Endothelial cell of umbilical vein (primary cell): ENCODE measurements around the gene COL23A1. TPM values are rescaled to one million over a fixed set of nuclear protein-coding genes. Genes with fewer than 3 reads are reported as not detected.

Experiments
- BruUV-seq: library from RNA; stranded (reverse); fragments of 400-500 nt; replicated peaks from 2 replicates; lab custom pipeline; 2021; lab: Mats Ljungman, UMichigan
- CTCF ChIA-PET: fragments of 300-600, 350-600 bp; sonication (Branson Sonifier 250); formaldehyde crosslinking; loops from one replicate; lab custom pipeline; 2021; ENCODE audit warnings: antibody characterized with exemption, inconsistent platforms; lab: Charles Lee
- POLR2A ChIA-PET: fragments of 300-600, 350-600 bp; sonication (Branson Sonifier 250); formaldehyde crosslinking; loops from one replicate; lab custom pipeline; 2021; ENCODE audit warnings: antibody characterized with exemption, inconsistent platforms; lab: Charles Lee
- DNase-seq: peaks from one replicate; pipeline ENCODE4 v3.0.0-alpha.2; 2011; ENCODE audit warnings: low read depth, low spot score
- FAIRE-seq: peaks from 2 replicates; lab custom pipeline; 2011; peaks lifted over from hg19 to GRCh38; lab: Jason Lieb, UNC
- H2AFZ ChIP-seq: 2 replicates; pipeline ENCODE4 v1.6.0; 2012; ENCODE audit warnings: low read depth, low read length, control low read depth, inconsistent platforms
- H3K27ac ChIP-seq: 2 replicates; pipeline ENCODE4 v1.5.1; 2011; ENCODE audit warnings: low read depth, mild to moderate bottlenecking, control low read depth, low read length, moderate library complexity; ENCODE audit not compliant: insufficient read depth
- H3K27me3 ChIP-seq, 2 experiments: 2 replicates each; pipeline versions ENCODE4 v1.6.0 to v1.6.1; 2011; ENCODE audit warnings: low read length in 2 of 2, mixed read lengths in 1 of 2; ENCODE audit not compliant: control insufficient read depth in 2 of 2, insufficient read depth in 2 of 2
- H3K36me3 ChIP-seq, 2 experiments: 2 replicates in 1 of 2; 3 replicates in 1 of 2; pipeline ENCODE4 v1.5.1; 2011; ENCODE audit warnings: low read length in 2 of 2, mild to moderate bottlenecking in 1 of 2, moderate library complexity in 1 of 2; ENCODE audit not compliant: control insufficient read depth in 2 of 2, insufficient read depth in 2 of 2; ENCODE audit errors: extremely low read depth in 1 of 2
- H3K4me1 ChIP-seq: 3 replicates; pipeline ENCODE4 v1.5.1; 2011; ENCODE audit warnings: mild to moderate bottlenecking, low read length; ENCODE audit not compliant: control insufficient read depth, insufficient read depth; ENCODE audit errors: extremely low read depth
- H3K4me2 ChIP-seq: 2 replicates; pipeline ENCODE4 v1.6.1; 2011; ENCODE audit warnings: low read length, control low read depth, mixed read lengths; ENCODE audit not compliant: insufficient read depth
- H3K4me3 ChIP-seq, 3 experiments: fragments of 200-600 bp in 1 of 3; sonication (generic), shearing (Covaris generic) in 1 of 3; replicated peaks in 1 of 3; 2 replicates each; pipeline ENCODE4 v1.5.1; 2011 to 2016; ENCODE audit warnings: control low read depth in 3 of 3, low read length in 3 of 3, mild to moderate bottlenecking in 2 of 3, inconsistent platforms in 1 of 3, low read depth in 1 of 3, moderate library complexity in 1 of 3; ENCODE audit not compliant: insufficient read depth in 1 of 3
- H3K79me2 ChIP-seq: 2 replicates; pipeline ENCODE4 v1.6.0; 2012; ENCODE audit warnings: low read length, inconsistent platforms; ENCODE audit not compliant: control insufficient read depth, insufficient read depth
- H3K9ac ChIP-seq: replicated peaks from 2 replicates; pipeline ENCODE3; 2011; ENCODE audit warnings: low read length, control low read depth; ENCODE audit not compliant: insufficient read depth; ENCODE audit errors: extremely low read depth
- H3K9me1 ChIP-seq: replicated peaks from 3 replicates; pipeline ENCODE4 v1.6.0; 2011; ENCODE audit warnings: mild to moderate bottlenecking, low read length; ENCODE audit not compliant: control insufficient read depth, insufficient read depth; ENCODE audit errors: extremely low read depth
- H3K9me3 ChIP-seq: replicated peaks from 2 replicates; pipeline ENCODE4 v1.5.1; 2012; ENCODE audit warnings: low read length, inconsistent platforms; ENCODE audit not compliant: control insufficient read depth, insufficient read depth
- H4K20me1 ChIP-seq: replicated peaks from 2 replicates; pipeline ENCODE3; 2011; ENCODE audit warnings: mild to moderate bottlenecking, low read length; ENCODE audit not compliant: control insufficient read depth, insufficient read depth; ENCODE audit errors: extremely low read depth
- EZH2 ChIP-seq: IDR thresholded peaks from 2 replicates; pipeline ENCODE4 v1.6.1; 2012; ENCODE audit warnings: borderline replicate concordance, low read depth, mild to moderate bottlenecking, moderate library complexity, low read length, inconsistent platforms; ENCODE audit not compliant: severe bottlenecking
- FOS ChIP-seq: IDR thresholded peaks from 2 replicates; pipeline ENCODE4 v1.6.1; 2011; ENCODE audit warnings: mild to moderate bottlenecking, low read length, moderate library complexity, borderline replicate concordance; ENCODE audit not compliant: insufficient read depth
- GATA2 ChIP-seq: IDR thresholded peaks from 2 replicates; pipeline ENCODE4 v1.7.0; 2011; ENCODE audit warnings: low read depth, mild to moderate bottlenecking, moderate library complexity, mixed read lengths, low read length; ENCODE audit not compliant: insufficient read length, insufficient read depth
- JUN ChIP-seq: IDR thresholded peaks from 2 replicates; pipeline ENCODE4 v1.6.1; 2011; ENCODE audit warnings: borderline replicate concordance, low read depth; ENCODE audit not compliant: insufficient read length, insufficient read depth
- MYC ChIP-seq: IDR thresholded peaks from one replicate; pipeline ENCODE4 v1.6.1; 2011; ENCODE audit warnings: mild to moderate bottlenecking, low read depth, low read length
- POLR2A ChIP-seq: IDR thresholded peaks from 2 replicates; pipeline ENCODE4 v1.6.1; 2012; ENCODE audit warnings: low read depth, mild to moderate bottlenecking, control low read depth, low read length
- POLR2AphosphoS5 ChIP-seq: IDR thresholded peaks from 2 replicates; pipeline ENCODE4 v1.6.1; 2012; ENCODE audit warnings: low read depth, mild to moderate bottlenecking, control low read depth, low read length, moderate library complexity; ENCODE audit not compliant: insufficient read depth
- dilution Hi-C: fragments of 300-500 bp; cut with MboI; formaldehyde crosslinking; loops from one replicate; pipeline ENCODE4 v1.15.0; 2019; ENCODE audit warnings: low sequenced_read_pairs; ENCODE audit not compliant: extremely low pct_ligation_motif_present
- intact Hi-C: fragments of 100-400 bp; cut with micrococcal nuclease; formaldehyde crosslinking; loops from one replicate; pipeline ENCODE4 v1.10.0; 2022
- polyA plus RNA-seq, 4 experiments: library from polyadenylated mRNA; depleted of rRNA in 3 of 4; stranded (reverse) in 3 of 4; unstranded in 1 of 4; fragments of >200 nt; gene quantifications; 2 replicates each; pipeline versions ENCODE4 v1.2.1 to v1.2.3, GENCODE V29; 2011 to 2012; ENCODE audit warnings: missing spikeins in 1 of 4
- total RNA-seq: library from RNA; stranded (reverse); gene quantifications from 2 replicates; pipeline ENCODE4 v1.2.3, GENCODE V29; 2021
- TF ChIP-seq, protein P1 (sequence below), 2 donors: IDR thresholded peaks; 1 replicate in 1 of 2; 2 replicates in 1 of 2; pipeline ENCODE4 v1.5.1; 2011; ENCODE audit warnings: low read length in 2 of 2, mild to moderate bottlenecking in 2 of 2, moderate library complexity in 2 of 2, control low read depth in 1 of 2, inconsistent platforms in 1 of 2, low read depth in 1 of 2; ENCODE audit not compliant: insufficient read depth in 1 of 2; ENCODE audit errors: extremely low read depth in 1 of 2
- TF ChIP-seq, protein P2 (sequence below): IDR thresholded peaks from 2 replicates; pipeline ENCODE4 v1.6.1; 2011; ENCODE audit not compliant: insufficient read depth, insufficient read length

The COL23A1 gene
- total and polyA plus RNA-seq, 2 donors (not counting 3 experiments of a cell fraction or from before 2014, with no cell fraction given): not detected

DNA sequence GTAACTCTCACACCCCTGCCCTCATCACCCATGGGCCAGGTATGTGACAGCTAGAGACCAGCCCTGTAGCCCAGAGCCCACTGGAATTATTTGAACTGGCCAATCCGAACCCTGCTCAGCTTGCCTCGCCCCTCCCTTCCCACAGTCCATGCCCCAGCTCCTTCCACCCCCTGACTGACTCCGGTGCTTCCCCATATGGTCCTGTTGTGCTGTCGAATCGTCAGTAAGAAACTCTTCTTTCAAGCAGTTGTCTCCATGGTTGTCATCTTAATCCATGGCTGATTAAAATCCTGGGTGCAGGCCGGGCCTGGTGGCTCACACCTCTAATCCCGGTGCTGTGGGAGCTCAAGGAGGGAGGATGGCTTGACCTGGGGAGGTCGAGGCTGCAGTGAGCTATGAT, 118.5 kb downstream of the COL23A1 start:
- H3K36me3 ChIP-seq: no peaks in the 10 kb centered on the region
- H3K27me3 ChIP-seq: no peaks in the 10 kb centered on the region
- no peaks in the 10 kb centered on the region for H3K9me3 ChIP-seq
- no peak overlapping the region for H3K9ac ChIP-seq
- no peaks in the 10 kb centered on the region for H3K4me1 ChIP-seq
- DNase-seq (no peak), FAIRE-seq (no peak)
- H4K20me1 ChIP-seq: no peaks in the 10 kb centered on the region
- intact Hi-C loops (no loop called here), dilution Hi-C loops (no loop called here)
- no peak overlapping the region for H2AFZ ChIP-seq
- no peaks in the 10 kb centered on the region for H3K79me2 ChIP-seq
- H3K4me2 ChIP-seq: no peak overlapping the region
- H3K4me3 ChIP-seq: no peak overlapping the region
- no peak overlapping the region for H3K27ac ChIP-seq
- TF ChIP-seq EZH2: no peak
- TF ChIP-seq, protein P1, sequence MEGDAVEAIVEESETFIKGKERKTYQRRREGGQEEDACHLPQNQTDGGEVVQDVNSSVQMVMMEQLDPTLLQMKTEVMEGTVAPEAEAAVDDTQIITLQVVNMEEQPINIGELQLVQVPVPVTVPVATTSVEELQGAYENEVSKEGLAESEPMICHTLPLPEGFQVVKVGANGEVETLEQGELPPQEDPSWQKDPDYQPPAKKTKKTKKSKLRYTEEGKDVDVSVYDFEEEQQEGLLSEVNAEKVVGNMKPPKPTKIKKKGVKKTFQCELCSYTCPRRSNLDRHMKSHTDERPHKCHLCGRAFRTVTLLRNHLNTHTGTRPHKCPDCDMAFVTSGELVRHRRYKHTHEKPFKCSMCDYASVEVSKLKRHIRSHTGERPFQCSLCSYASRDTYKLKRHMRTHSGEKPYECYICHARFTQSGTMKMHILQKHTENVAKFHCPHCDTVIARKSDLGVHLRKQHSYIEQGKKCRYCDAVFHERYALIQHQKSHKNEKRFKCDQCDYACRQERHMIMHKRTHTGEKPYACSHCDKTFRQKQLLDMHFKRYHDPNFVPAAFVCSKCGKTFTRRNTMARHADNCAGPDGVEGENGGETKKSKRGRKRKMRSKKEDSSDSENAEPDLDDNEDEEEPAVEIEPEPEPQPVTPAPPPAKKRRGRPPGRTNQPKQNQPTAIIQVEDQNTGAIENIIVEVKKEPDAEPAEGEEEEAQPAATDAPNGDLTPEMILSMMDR (IDR thresholded peaks at IDR 0.05; ENCODE audit: extremely low read depth in 1 of 2, insufficient read depth in 1 of 2, low read depth in 1 of 2, low read length in 2 of 2): no peak
- TF ChIP-seq FOS: no peak
- TF ChIP-seq POLR2AphosphoS5: no peak
- TF ChIP-seq, protein P2, sequence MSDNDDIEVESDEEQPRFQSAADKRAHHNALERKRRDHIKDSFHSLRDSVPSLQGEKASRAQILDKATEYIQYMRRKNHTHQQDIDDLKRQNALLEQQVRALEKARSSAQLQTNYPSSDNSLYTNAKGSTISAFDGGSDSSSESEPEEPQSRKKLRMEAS: no peak
- no peak for TF ChIP-seq GATA2
- no peak for TF ChIP-seq JUN
- TF ChIP-seq MYC: no peak
- TF ChIP-seq POLR2A: no peak
- ChIA-PET CTCF (no interaction called here), POLR2A (no interaction called here)
- H3K9me1 ChIP-seq: no peaks in the 10 kb centered on the region
- no TSS peak for BruUV-seq
